Measurements from ENCODE around the gene SLC25A48. TPM values are rescaled to one million over a fixed set of nuclear protein-coding genes. Genes with fewer than 3 reads are reported as not detected.

SLC25A48 gene
- total RNA-seq, 4 donors from 2014 or later = 1.7 to 5.7 (median 3.1) TPM

GRCh38 chr5:135843571-135844337 is 9.3 kb downstream of the SLC25A48 start:
- Histone ChIP-seq H3K9me3 (no peaks in the 10 kb centered on the region), H3K27me3 (no peaks in the 10 kb centered on the region), H3K36me3 (no peaks in the 10 kb centered on the region), H3K4me3 (no peak overlapping the region), H3K4me1 (no peaks in the 10 kb centered on the region), H3K27ac (no peak overlapping the region)
- no peak for TF ChIP-seq CTCF (IDR thresholded peaks at IDR 0.05)
- TF ChIP-seq EP300 (IDR thresholded peaks at IDR 0.05) = no peak
- TF ChIP-seq POLR2AphosphoS5 (IDR thresholded peaks at IDR 0.05) = no peak
- no peak for TF ChIP-seq POLR2A (IDR thresholded peaks at IDR 0.05)
- DNase-seq (ENCODE audit: low spot score in 2 of 2) = no peak
- 87% methylated on average over 5 of the region's 6 CpGs for WGBS

- DNase-seq (ENCODE audit: low spot score in 2 of 2) = no peak
- TF ChIP-seq EP300 (IDR thresholded peaks at IDR 0.05) (no peak), POLR2AphosphoS5 (IDR thresholded peaks at IDR 0.05) (no peak), POLR2A (IDR thresholded peaks at IDR 0.05) (no peak), CTCF (IDR thresholded peaks at IDR 0.05) (no peak)
- Histone ChIP-seq H3K27ac (no peak overlapping the region), H3K27me3 (no peaks in the 10 kb centered on the region), H3K9me3 (no peaks in the 10 kb centered on the region), H3K36me3 (no peaks in the 10 kb centered on the region), H3K4me3 (no peak overlapping the region), H3K4me1 (no peaks in the 10 kb centered on the region)
These were observed 11.8 kb downstream of the SLC25A48 start for GRCh38 chr5:135846311-135846710.

GRCh38 chr5:135847976-135848375 is 13.5 kb downstream of the SLC25A48 start:
- H3K4me3 ChIP-seq = no peak overlapping the region

GRCh38 chr5:135850231-135850630 is 15.8 kb downstream of the SLC25A48 start:
- H3K4me3 ChIP-seq = no peak overlapping the region

More at GRCh38 chr5:135847976-135848375, 13.5 kb downstream of the SLC25A48 start:
- TF ChIP-seq POLR2A (IDR thresholded peaks at IDR 0.05) (no peak), EP300 (IDR thresholded peaks at IDR 0.05) (no peak), POLR2AphosphoS5 (IDR thresholded peaks at IDR 0.05) (no peak), CTCF (IDR thresholded peaks at IDR 0.05) (no peak)
- H3K27ac ChIP-seq = no peak overlapping the region
- no peaks in the 10 kb centered on the region for H3K36me3 ChIP-seq
- DNase-seq (ENCODE audit: low spot score in 2 of 2) = no peak
- WGBS = 88% methylated on average over 1 of the region's 1 CpG
- no peaks in the 10 kb centered on the region for H3K9me3 ChIP-seq
- H3K27me3 ChIP-seq = no peaks in the 10 kb centered on the region
- no peaks in the 10 kb centered on the region for H3K4me1 ChIP-seq

More at GRCh38 chr5:135850231-135850630, 15.8 kb downstream of the SLC25A48 start:
- WGBS = 92% methylated on average over 9 of the region's 9 CpGs
- H3K36me3 ChIP-seq = no peaks in the 10 kb centered on the region
- H3K27me3 ChIP-seq = no peaks in the 10 kb centered on the region
- TF ChIP-seq CTCF (IDR thresholded peaks at IDR 0.05) (no peak), POLR2A (IDR thresholded peaks at IDR 0.05) (no peak), POLR2AphosphoS5 (IDR thresholded peaks at IDR 0.05) (no peak), EP300 (IDR thresholded peaks at IDR 0.05) (no peak)
- H3K4me1 ChIP-seq = no peaks in the 10 kb centered on the region
- H3K9me3 ChIP-seq = no peaks in the 10 kb centered on the region
- no peak for DNase-seq (ENCODE audit: low spot score in 2 of 2)
- no peak overlapping the region for H3K27ac ChIP-seq
